ENCODE measurements around the gene MFAP3L.
"Not testable (repeated sequence)": the region's sequence is repeated elsewhere in the genome, so short reads cannot be mapped to it uniquely, and the experiment has no call there.

MFAP3L gene

GRCh38 chr4:170052919-170053318, 26.7 kb upstream of the MFAP3L start:
- in situ Hi-C loops (cut with HindIII; ENCODE audit: low sequenced_read_pairs), result no loop called here
- TF ChIP-seq CTCF (IDR thresholded peaks at IDR 0.05; ENCODE audit: low read depth, low read length, missing control alignments), result no peak
- no peak overlapping the region for H3K4me3 ChIP-seq (ENCODE audit: low read depth, low read length)
- DNase-seq (ENCODE audit: low read depth), result no peak

GRCh38 chr4:170051402-170051801, 25.2 kb upstream of the MFAP3L start:
- no peak for DNase-seq (ENCODE audit: low read depth)
- in situ Hi-C loops (cut with HindIII; ENCODE audit: low sequenced_read_pairs), result no loop called here
- H3K4me3 ChIP-seq (ENCODE audit: low read depth, low read length), result no peak overlapping the region
- TF ChIP-seq CTCF (IDR thresholded peaks at IDR 0.05; ENCODE audit: low read depth, low read length, missing control alignments), result no peak

GRCh38 chr4:170049766-170050165, 23.6 kb upstream of the MFAP3L start:
- H3K4me3 ChIP-seq (ENCODE audit: low read depth, low read length), result no peak overlapping the region
- in situ Hi-C loops (cut with HindIII; ENCODE audit: low sequenced_read_pairs), result loop anchor here (25.0 kb wide), 1 partner anchor 237 kb away; no protein-coding TSS in a partner anchor
- TF ChIP-seq CTCF (IDR thresholded peaks at IDR 0.05; ENCODE audit: low read depth, low read length, missing control alignments), result no peak
- DNase-seq (ENCODE audit: low read depth), result no peak

GRCh38 chr4:170047771-170048354, 21.7 kb upstream of the MFAP3L start:
- in situ Hi-C loops (cut with HindIII; ENCODE audit: low sequenced_read_pairs), result loop anchor here (25.0 kb wide), 1 partner anchor 236 kb away; no protein-coding TSS in a partner anchor
- peak; percentile 65 for DNase-seq (ENCODE audit: low read depth)
- TF ChIP-seq CTCF (IDR thresholded peaks at IDR 0.05; ENCODE audit: low read depth, low read length, missing control alignments), result peak; percentile 69
- no peak overlapping the region for H3K4me3 ChIP-seq (ENCODE audit: low read depth, low read length)

GRCh38 chr4:170046156-170046555, 20.0 kb upstream of the MFAP3L start:
- DNase-seq (ENCODE audit: low read depth); H3K4me3 ChIP-seq (ENCODE audit: low read depth, low read length): not testable (repeated sequence)
- in situ Hi-C loops (cut with HindIII; ENCODE audit: low sequenced_read_pairs), result loop anchor here (25.0 kb wide), 1 partner anchor 234 kb away; no protein-coding TSS in a partner anchor

- in situ Hi-C loops (cut with HindIII; ENCODE audit: low sequenced_read_pairs), result loop anchor here (25.0 kb wide), 1 partner anchor 228 kb away; no protein-coding TSS in a partner anchor
- DNase-seq (ENCODE audit: low read depth), result no peak
- H3K4me3 ChIP-seq (ENCODE audit: low read depth, low read length), result no peak overlapping the region
- TF ChIP-seq CTCF (IDR thresholded peaks at IDR 0.05; ENCODE audit: low read depth, low read length, missing control alignments), result no peak
These were observed 14.0 kb upstream of the MFAP3L start for GRCh38 chr4:170040031-170040680.

- no peak overlapping the region for H3K4me3 ChIP-seq (ENCODE audit: low read depth, low read length)
- in situ Hi-C loops (cut with HindIII; ENCODE audit: low sequenced_read_pairs), result loop anchor here (25.0 kb wide), 1 partner anchor 226 kb away; no protein-coding TSS in a partner anchor
- TF ChIP-seq CTCF (IDR thresholded peaks at IDR 0.05; ENCODE audit: low read depth, low read length, missing control alignments), result no peak
- no peak for DNase-seq (ENCODE audit: low read depth)
These were observed 12.6 kb upstream of the MFAP3L start for GRCh38 chr4:170038769-170039168.
